RPMI8226 (cell line): ENCODE data around the gene DENND5A.

ENCODE experiments used
- DNase-seq: peaks from one replicate; pipeline ENCODE4 v3.0.0-alpha.2; 2015

The DENND5A gene

GRCh38 chr11:9265211-9266131 is at the start of gene DENND5A:
Gene DENND5A, minus strand, starts transcription at chr11:9265350. Its CDS starts 281 bp downstream, at chr11:9265069.
- no peak for DNase-seq

GRCh38 chr11:9314291-9315077 is 49.3 kb upstream of the DENND5A start, which contains the start of gene TMEM41B:
Gene TMEM41B, minus strand, starts transcription at chr11:9314593. Its CDS starts 152 bp downstream, at chr11:9314441.
- DNase-seq, result peak; percentile 97

GRCh38 chr11:9313648-9314290 is 48.6 kb upstream of the DENND5A start:
- peak; percentile 10 for DNase-seq

GRCh38 chr11:9310485-9311090 is 45.4 kb upstream of the DENND5A start:
- no peak for DNase-seq

GRCh38 chr11:9304178-9304577 is 39.0 kb upstream of the DENND5A start:
- no peak for DNase-seq

GRCh38 chr11:9302448-9302847 is 37.3 kb upstream of the DENND5A start:
- DNase-seq, result no peak

- no peak for DNase-seq
Measured at GRCh38 chr11:9301720-9302119, 36.6 kb upstream of the DENND5A start.

- DNase-seq, result no peak
Measured at GRCh38 chr11:9293646-9294045, 28.5 kb upstream of the DENND5A start.

- DNase-seq, result no peak
Measured at GRCh38 chr11:9285850-9286587, 20.9 kb upstream of the DENND5A start.

- peak; percentile 76 for DNase-seq
Measured at GRCh38 chr11:9280655-9281301, 15.6 kb upstream of the DENND5A start.

GRCh38 chr11:9277176-9277575 is 12.0 kb upstream of the DENND5A start:
- no peak for DNase-seq

GRCh38 chr11:9276571-9276970 is 11.4 kb upstream of the DENND5A start:
- DNase-seq, result peak; percentile 4

GRCh38 chr11:9274499-9275258 is 9.5 kb upstream of the DENND5A start:
- no peak for DNase-seq

GRCh38 chr11:9273376-9274336 is 8.5 kb upstream of the DENND5A start:
- DNase-seq, result no peak

GRCh38 chr11:9269492-9270013 is 4.4 kb upstream of the DENND5A start:
- no peak for DNase-seq

GRCh38 chr11:9267680-9268079 is 2.5 kb upstream of the DENND5A start:
- no peak for DNase-seq

- no peak for DNase-seq
Measured at GRCh38 chr11:9266926-9267325, 1.8 kb upstream of the DENND5A start.

GRCh38 chr11:9266132-9266736 is 1.1 kb upstream of the DENND5A start:
- no peak for DNase-seq
